ENCODE results near the gene MLLT3.
A peak's percentile ranks its signal among the peaks of the same experiment; 100 is the strongest.

Gene MLLT3

GRCh38 chr9:20508242-20508641 is 114.1 kb downstream of the MLLT3 start:
- DNase-seq = no peak

- no peak for DNase-seq
Observed at GRCh38 chr9:20507431-20507830, 114.9 kb downstream of the MLLT3 start.

DNA sequence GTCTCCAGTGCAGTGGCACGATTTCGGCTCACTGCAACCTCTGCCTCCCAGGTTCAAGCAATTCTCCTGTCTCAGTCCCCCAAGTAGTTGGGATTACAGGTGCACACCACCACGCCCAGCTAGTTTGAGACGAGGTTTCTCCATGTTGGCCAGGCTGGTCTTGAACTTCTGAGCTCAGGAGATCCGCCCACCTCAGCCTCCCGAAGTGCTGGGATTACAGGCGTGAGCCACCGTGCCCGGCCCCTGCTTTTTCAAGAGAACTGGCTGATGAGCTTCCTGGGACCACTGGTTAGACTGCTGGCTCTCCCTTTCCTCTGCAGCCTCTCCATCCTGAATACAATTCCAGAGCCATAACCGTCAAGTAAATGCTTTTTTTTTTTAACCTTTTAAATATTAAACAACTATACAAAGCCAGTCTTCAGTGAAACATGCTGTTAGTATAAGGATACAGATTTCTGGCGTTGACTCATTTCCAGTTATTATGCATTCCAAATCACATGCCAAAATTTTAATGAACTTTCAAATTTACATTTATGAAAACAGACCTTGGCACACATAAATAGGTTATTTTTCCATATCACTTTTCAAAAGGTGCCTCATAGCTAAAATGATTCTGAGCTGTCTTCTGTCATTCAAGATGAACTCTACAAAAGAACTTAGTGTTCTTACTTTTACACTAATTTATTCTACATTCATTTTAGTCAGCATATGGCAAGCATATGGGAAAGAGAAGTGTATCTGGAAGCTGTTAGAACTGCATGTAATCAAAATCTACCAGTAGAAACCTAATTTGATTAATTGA is 116.0 kb downstream of the MLLT3 start:
- DNase-seq = no peak

GRCh38 chr9:20505574-20505973 is 116.7 kb downstream of the MLLT3 start:
- DNase-seq = no peak

DNA sequence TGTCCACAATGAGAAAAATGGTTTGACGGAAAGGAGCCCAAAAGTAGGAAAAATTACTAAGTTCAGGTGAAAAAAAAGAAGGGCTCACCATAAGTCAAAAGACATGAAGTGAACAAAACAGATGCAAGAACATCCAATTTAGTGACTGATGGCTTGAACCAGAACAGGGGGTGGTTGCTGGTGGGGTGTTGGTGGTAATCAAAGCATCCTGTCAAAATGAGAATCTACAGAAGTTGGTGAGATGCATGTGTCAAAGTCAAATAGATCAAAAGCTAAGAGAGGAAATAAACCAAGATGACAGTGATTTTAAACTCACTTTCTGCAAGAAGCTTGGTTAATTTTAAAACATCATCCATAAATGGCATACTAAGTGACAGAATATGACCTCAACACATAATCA is 117.4 kb downstream of the MLLT3 start:
- DNase-seq = no peak

DNA sequence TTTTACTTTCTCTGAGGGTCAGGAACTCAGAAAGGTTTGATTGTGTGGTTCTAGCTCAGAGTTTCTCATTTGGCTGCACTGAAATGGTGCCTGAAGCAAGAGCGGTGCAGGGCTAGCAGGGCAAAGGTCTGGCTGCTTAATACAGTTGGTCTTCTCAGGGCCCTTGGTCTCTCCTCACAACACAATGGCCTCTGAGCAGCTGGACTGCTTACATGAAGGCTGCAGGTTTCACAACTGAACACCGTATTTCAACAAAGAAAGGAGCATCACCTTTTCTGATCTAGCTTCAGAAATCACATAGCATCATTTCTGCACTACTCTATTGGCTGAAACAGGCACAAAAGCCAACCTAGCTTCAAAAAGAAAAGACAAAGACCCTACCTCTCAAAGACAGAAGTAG is 122.2 kb downstream of the MLLT3 start:
- DNase-seq = no peak

GRCh38 chr9:20499013-20499412 is 123.3 kb downstream of the MLLT3 start:
- no peak for DNase-seq

- peak in 1 of 2 experiments; percentile 24 for DNase-seq
Observed at GRCh38 chr9:20496328-20496727, 126.0 kb downstream of the MLLT3 start.

DNA sequence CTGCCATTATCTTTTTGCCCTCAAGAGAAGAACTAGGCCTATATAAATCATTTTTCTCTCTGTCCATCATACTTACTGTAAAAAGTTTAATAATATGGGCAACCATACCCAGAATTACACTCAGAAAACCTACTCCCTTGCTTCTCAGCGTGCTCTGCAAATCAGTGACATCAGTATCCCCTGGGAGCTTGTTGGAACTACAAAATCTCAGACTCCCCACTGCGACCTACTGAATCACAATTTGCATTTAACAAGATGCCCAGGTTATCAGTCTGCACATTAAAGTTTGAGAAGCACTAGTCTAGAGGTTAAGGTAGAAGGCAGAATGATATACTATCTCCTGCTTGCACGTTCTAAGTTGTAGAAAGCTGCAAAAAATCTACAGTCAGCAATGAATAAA is 127.2 kb downstream of the MLLT3 start:
- DNase-seq = no peak

- DNase-seq = no peak
Observed at GRCh38 chr9:20494035-20494434, 128.3 kb downstream of the MLLT3 start.

- DNase-seq = no peak
Observed at GRCh38 chr9:20492772-20493171, 129.5 kb downstream of the MLLT3 start.

DNA sequence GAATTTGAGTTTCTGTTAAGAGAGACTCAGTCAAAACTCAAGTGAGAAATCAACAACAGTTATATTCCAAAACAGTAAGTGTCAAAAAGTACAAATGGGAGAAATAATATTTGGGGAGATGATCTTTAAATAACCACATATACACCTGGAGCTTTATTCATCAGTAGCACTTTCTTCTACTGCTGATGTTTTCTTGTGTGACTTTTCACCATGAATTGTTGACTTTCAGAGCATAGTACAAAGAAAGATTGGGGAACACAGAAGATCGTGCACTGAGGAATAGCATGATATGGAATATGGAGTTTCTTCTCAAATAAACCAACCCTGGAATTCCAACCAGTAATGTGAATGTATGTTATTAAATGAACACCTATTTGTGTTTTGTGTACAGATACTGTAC is 130.7 kb downstream of the MLLT3 start:
- no peak for DNase-seq

- no peak for DNase-seq
Observed at GRCh38 chr9:20490246-20490834, 132.0 kb downstream of the MLLT3 start.

GRCh38 chr9:20488691-20489090 is 133.6 kb downstream of the MLLT3 start:
- DNase-seq = no peak

DNA sequence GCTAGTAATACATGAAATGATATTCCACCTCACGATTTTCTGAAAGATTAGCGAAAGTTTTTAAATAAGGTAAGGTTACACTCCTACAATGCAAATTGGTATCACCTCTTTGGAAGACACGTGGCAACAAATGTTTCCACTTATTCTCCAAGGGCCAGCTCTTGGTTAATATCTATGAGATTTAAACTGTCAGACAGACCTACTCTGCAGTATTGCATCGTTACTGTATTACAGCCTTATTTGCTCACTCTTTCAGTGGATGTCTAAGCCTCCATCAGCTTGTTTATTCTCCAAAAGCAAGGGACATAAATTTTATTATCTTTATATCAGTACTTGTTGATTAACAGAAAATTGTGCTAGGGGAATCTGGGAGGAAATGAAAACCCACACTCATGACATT is 135.7 kb downstream of the MLLT3 start:
- peak in 1 of 2 experiments; percentile 12 for DNase-seq

DNA sequence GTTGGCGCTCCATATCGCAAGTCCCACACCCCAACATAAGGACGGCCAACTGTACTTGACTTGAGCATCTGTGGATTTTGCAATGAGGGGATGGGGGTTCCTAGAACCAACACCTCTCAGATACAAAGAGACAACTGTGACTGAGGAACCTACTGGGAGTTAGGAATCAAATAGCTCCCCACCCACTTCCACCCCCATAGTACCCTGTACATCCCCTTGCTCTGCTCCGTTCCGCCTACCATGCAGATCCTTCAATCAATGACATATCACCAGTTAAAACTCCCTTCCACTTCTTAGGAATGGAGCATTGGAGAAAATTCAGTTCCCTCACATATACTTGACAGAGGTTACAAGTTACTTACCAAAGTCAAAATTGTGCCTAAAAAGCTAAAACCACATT is 140.9 kb downstream of the MLLT3 start:
- no peak for DNase-seq

GRCh38 chr9:20480249-20480648 is 142.1 kb downstream of the MLLT3 start:
- no peak for DNase-seq

GRCh38 chr9:20479419-20480155 is 142.7 kb downstream of the MLLT3 start:
- DNase-seq = no peak

- DNase-seq = no peak
Observed at GRCh38 chr9:20478786-20479185, 143.5 kb downstream of the MLLT3 start.

- DNase-seq = no peak
Observed at GRCh38 chr9:20477940-20478620, 144.2 kb downstream of the MLLT3 start.

- DNase-seq = no peak
Observed at GRCh38 chr9:20476912-20477521, 145.3 kb downstream of the MLLT3 start.

GRCh38 chr9:20474496-20474895 is 147.8 kb downstream of the MLLT3 start:
- no peak for DNase-seq

GRCh38 chr9:20473515-20474013 is 148.7 kb downstream of the MLLT3 start:
- no peak for DNase-seq

All from NCI-H2081 (cell line).